D721Med (cell line): Measurements from ENCODE around the gene ST6GALNAC3.

Experiments
- DNase-seq: peaks from one replicate; pipeline ENCODE4 v3.0.0; 2011; ENCODE audit warnings: low spot score; ENCODE audit not compliant: insufficient read length
- FAIRE-seq: peaks from 2 replicates; lab custom pipeline; 2011; peaks lifted over from hg19 to GRCh38; lab: Jason Lieb, UNC
- CTCF ChIP-seq: IDR thresholded peaks from 2 replicates; pipeline ENCODE4 v1.5.1; 2012; ENCODE audit warnings: mild to moderate bottlenecking, control low read depth; ENCODE audit not compliant: insufficient read depth; ENCODE audit errors: missing control alignments

The ST6GALNAC3 gene

GRCh38 chr1:76501586-76502219, 427.2 kb downstream of the ST6GALNAC3 start:
- no peak for TF ChIP-seq CTCF
- FAIRE-seq (no peak), DNase-seq (no peak)

GRCh38 chr1:76503100-76503499, 428.6 kb downstream of the ST6GALNAC3 start:
- no peak for TF ChIP-seq CTCF
- DNase-seq (no peak), FAIRE-seq (no peak)

GRCh38 chr1:76503736-76504135, 429.2 kb downstream of the ST6GALNAC3 start:
- TF ChIP-seq CTCF = no peak
- no peak for DNase-seq
- no peak for FAIRE-seq

- no peak for DNase-seq
- no peak for TF ChIP-seq CTCF
- no peak for FAIRE-seq
Observed at GRCh38 chr1:76507376-76507775, 432.8 kb downstream of the ST6GALNAC3 start.

- no peak for DNase-seq
- FAIRE-seq = no peak
- no peak for TF ChIP-seq CTCF
Observed at GRCh38 chr1:76508871-76509270, 434.3 kb downstream of the ST6GALNAC3 start.

GRCh38 chr1:76510672-76511557, 436.4 kb downstream of the ST6GALNAC3 start:
- no peak for TF ChIP-seq CTCF
- DNase-seq (no peak), FAIRE-seq (no peak)
